Measurements from ENCODE around the gene SPPL2B.

Gene SPPL2B

GRCh38 chr19:2320939-2321338 lies 7.5 kb upstream of the SPPL2B start:
- in situ Hi-C loops (cut with MboI; ENCODE audit: low sequenced_read_pairs), result no loop called here

GRCh38 chr19:2321565-2322283 lies 6.8 kb upstream of the SPPL2B start:
- in situ Hi-C loops (cut with MboI; ENCODE audit: low sequenced_read_pairs), result no loop called here

GRCh38 chr19:2323707-2324106 lies 4.8 kb upstream of the SPPL2B start:
- in situ Hi-C loops (cut with MboI; ENCODE audit: low sequenced_read_pairs), result no loop called here

GRCh38 chr19:2324220-2324948 lies 4.1 kb upstream of the SPPL2B start:
- in situ Hi-C loops (cut with MboI; ENCODE audit: low sequenced_read_pairs), result no loop called here

GRCh38 chr19:2325281-2326046 lies 3.0 kb upstream of the SPPL2B start:
- in situ Hi-C loops (cut with MboI; ENCODE audit: low sequenced_read_pairs), result no loop called here

GRCh38 chr19:2326699-2327360 lies 1.7 kb upstream of the SPPL2B start:
- in situ Hi-C loops (cut with MboI; ENCODE audit: low sequenced_read_pairs), result no loop called here

- in situ Hi-C loops (cut with MboI; ENCODE audit: low sequenced_read_pairs), result no loop called here
Measured at GRCh38 chr19:2327773-2328400, 597 bp upstream of the SPPL2B start.

GRCh38 chr19:2329149-2329478 lies 630 bp downstream of the SPPL2B start:
- in situ Hi-C loops (cut with MboI; ENCODE audit: low sequenced_read_pairs), result no loop called here

GRCh38 chr19:2329501-2329916 lies 1.0 kb downstream of the SPPL2B start:
- in situ Hi-C loops (cut with MboI; ENCODE audit: low sequenced_read_pairs), result no loop called here

- in situ Hi-C loops (cut with MboI; ENCODE audit: low sequenced_read_pairs), result no loop called here
Measured at GRCh38 chr19:2330255-2330631, 1.8 kb downstream of the SPPL2B start.

GRCh38 chr19:2330632-2331284 lies 2.3 kb downstream of the SPPL2B start:
- in situ Hi-C loops (cut with MboI; ENCODE audit: low sequenced_read_pairs), result no loop called here

GRCh38 chr19:2331601-2332246 lies 3.2 kb downstream of the SPPL2B start:
- in situ Hi-C loops (cut with MboI; ENCODE audit: low sequenced_read_pairs), result no loop called here

- in situ Hi-C loops (cut with MboI; ENCODE audit: low sequenced_read_pairs), result no loop called here
Measured at GRCh38 chr19:2332341-2333026, 4.0 kb downstream of the SPPL2B start.

- in situ Hi-C loops (cut with MboI; ENCODE audit: low sequenced_read_pairs), result no loop called here
Measured at GRCh38 chr19:2333027-2333806, 4.7 kb downstream of the SPPL2B start.

- in situ Hi-C loops (cut with MboI; ENCODE audit: low sequenced_read_pairs), result no loop called here
Measured at GRCh38 chr19:2333807-2334211, 5.3 kb downstream of the SPPL2B start.

GRCh38 chr19:2334426-2334825 lies 5.9 kb downstream of the SPPL2B start:
- in situ Hi-C loops (cut with MboI; ENCODE audit: low sequenced_read_pairs), result no loop called here

GRCh38 chr19:2334986-2335846 lies 6.7 kb downstream of the SPPL2B start:
- in situ Hi-C loops (cut with MboI; ENCODE audit: low sequenced_read_pairs), result no loop called here

- in situ Hi-C loops (cut with MboI; ENCODE audit: low sequenced_read_pairs), result no loop called here
Measured at GRCh38 chr19:2335848-2336247, 7.4 kb downstream of the SPPL2B start.
